Ovary (tissue), 3 donors: ENCODE data around the gene NOS3.

Experiments
- CTCF ChIP-seq, 3 donors: fragments of 450-650 bp in 2 of 3; fragments of 200-600 bp in 1 of 3; IDR thresholded peaks; one replicate each; pipeline versions ENCODE4 v1.5.1 to v1.8.0; 2016 to 2022; ENCODE audit warnings: antibody characterized with exemption in 3 of 3, mild to moderate bottlenecking in 1 of 3
- POLR2A ChIP-seq: fragments of 450-650 bp; IDR thresholded peaks from one replicate; pipeline ENCODE4 v1.6.1; 2017; ENCODE audit warnings: antibody characterized with exemption, mild to moderate bottlenecking, moderate library complexity
- donor health status: DM: no; HTN: no; CAD: no.

- TF ChIP-seq CTCF (IDR thresholded peaks at IDR 0.05) (no peak), POLR2A (no peak)
Observed at GRCh38 chr7:151016942-151017341, 26.1 kb downstream of the NOS3 start.
